HG03196 (cell line): ENCODE data around the gene TUT7.
"Not testable (repeated sequence)": the region's sequence is repeated elsewhere in the genome, so short reads cannot be mapped to it uniquely, and the experiment has no call there.

Experiments
- ATAC-seq: cut with Tn5 transposase; IDR thresholded peaks from one replicate; pipeline ENCODE4 v1.9.1; 2021; ENCODE audit not compliant: unreplicated experiment

The TUT7 gene, protein sequence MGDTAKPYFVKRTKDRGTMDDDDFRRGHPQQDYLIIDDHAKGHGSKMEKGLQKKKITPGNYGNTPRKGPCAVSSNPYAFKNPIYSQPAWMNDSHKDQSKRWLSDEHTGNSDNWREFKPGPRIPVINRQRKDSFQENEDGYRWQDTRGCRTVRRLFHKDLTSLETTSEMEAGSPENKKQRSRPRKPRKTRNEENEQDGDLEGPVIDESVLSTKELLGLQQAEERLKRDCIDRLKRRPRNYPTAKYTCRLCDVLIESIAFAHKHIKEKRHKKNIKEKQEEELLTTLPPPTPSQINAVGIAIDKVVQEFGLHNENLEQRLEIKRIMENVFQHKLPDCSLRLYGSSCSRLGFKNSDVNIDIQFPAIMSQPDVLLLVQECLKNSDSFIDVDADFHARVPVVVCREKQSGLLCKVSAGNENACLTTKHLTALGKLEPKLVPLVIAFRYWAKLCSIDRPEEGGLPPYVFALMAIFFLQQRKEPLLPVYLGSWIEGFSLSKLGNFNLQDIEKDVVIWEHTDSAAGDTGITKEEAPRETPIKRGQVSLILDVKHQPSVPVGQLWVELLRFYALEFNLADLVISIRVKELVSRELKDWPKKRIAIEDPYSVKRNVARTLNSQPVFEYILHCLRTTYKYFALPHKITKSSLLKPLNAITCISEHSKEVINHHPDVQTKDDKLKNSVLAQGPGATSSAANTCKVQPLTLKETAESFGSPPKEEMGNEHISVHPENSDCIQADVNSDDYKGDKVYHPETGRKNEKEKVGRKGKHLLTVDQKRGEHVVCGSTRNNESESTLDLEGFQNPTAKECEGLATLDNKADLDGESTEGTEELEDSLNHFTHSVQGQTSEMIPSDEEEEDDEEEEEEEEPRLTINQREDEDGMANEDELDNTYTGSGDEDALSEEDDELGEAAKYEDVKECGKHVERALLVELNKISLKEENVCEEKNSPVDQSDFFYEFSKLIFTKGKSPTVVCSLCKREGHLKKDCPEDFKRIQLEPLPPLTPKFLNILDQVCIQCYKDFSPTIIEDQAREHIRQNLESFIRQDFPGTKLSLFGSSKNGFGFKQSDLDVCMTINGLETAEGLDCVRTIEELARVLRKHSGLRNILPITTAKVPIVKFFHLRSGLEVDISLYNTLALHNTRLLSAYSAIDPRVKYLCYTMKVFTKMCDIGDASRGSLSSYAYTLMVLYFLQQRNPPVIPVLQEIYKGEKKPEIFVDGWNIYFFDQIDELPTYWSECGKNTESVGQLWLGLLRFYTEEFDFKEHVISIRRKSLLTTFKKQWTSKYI (N-terminal part only)

DNA sequence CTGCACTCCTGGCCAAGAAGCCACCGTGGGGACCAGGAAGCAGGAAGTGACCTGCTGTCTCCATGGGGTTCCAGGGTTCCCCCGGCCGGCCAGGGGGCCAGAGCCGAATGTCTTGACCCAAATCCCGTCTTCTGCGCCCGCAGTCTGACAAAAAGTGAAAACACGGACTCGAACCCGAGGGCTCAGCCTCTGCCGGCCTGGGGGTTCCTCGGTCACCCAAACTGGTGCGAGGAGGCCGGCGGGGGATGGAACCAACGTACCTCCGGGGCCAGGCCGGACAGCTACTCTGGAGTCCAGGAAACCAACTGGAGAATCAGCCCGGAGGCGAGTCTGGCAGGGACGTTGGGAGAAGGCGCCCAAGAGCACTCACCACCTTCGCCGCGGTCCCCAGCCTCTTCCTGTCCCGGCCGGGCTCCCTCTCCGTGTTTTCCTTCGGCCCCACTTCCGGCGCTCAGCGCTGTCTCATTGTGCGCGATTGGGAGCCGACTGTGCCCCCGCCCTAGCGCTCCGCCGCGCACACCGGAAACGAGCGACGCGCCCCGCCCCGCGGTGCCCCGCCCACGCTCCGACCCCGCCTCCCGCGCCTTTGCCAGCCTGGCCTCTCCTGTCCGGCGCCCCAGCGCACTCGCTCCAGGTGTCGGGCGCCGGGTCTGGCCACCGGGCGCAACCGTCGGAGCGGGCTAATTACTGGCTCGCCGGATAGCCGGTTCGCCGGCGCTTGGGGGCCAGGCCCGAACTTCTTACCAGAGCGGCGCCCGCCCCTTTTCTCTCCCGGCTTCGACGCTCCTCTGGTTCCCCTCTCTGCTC is at the start of gene TUT7:
TUT7 (minus strand) TSS at position 400 of the 807 bp plus-strand sequence. CDS start 1,211 bp downstream, outside the sequence.
- ATAC-seq = peak; percentile 84

GRCh38 chr9:86402591-86402990 is 48.4 kb upstream of the TUT7 start:
- ATAC-seq = no peak

- ATAC-seq = no peak
These were observed 42.2 kb upstream of the TUT7 start for GRCh38 chr9:86396412-86396811.

GRCh38 chr9:86390184-86390583 is 36.0 kb upstream of the TUT7 start:
- ATAC-seq = not testable (repeated sequence)

GRCh38 chr9:86389628-86390027 is 35.4 kb upstream of the TUT7 start:
- no peak for ATAC-seq

GRCh38 chr9:86387376-86387775 is 33.2 kb upstream of the TUT7 start:
- ATAC-seq = no peak

GRCh38 chr9:86383000-86383399 is 28.8 kb upstream of the TUT7 start:
- not testable (repeated sequence) for ATAC-seq

DNA sequence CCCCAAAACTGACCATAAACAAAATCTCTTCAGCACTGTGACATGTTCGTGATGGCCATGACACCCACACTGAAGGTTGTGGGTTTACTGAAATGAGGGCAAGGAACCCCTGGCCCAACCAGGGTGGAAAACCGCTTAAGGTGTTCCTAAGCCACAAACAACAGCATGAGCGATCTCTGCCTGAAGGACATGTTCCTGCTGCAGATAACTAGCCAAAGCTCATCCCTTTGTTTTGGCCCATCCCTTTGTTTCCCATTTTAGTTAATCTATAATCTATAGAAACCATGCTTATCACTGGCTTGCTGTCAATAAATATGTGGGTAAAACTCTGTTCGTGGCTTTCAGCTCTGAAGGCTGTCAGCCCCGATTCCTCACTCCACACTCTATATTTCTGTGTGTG is 21.8 kb upstream of the TUT7 start:
- ATAC-seq = no peak

DNA sequence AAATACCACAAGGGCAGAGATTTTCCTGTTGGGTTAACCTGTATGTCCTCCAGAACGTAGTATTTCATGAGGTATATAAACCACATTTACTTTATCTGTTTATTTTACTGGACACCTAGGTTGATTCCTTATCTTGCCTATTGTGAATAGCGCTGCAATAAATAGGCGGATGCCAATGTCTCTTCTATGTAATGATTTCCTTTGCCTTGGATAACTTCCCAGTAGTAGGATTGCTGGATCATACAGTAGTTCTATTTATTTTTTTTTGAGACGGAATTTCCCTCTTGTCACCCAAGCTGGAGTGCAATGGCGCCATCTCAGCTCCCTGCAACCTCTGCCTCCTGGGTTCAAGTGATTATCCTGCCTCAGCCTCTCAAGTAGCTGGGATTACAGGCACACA is 15.6 kb upstream of the TUT7 start:
- ATAC-seq = no peak

GRCh38 chr9:86368871-86369521 is 14.8 kb upstream of the TUT7 start:
- ATAC-seq = no peak

DNA sequence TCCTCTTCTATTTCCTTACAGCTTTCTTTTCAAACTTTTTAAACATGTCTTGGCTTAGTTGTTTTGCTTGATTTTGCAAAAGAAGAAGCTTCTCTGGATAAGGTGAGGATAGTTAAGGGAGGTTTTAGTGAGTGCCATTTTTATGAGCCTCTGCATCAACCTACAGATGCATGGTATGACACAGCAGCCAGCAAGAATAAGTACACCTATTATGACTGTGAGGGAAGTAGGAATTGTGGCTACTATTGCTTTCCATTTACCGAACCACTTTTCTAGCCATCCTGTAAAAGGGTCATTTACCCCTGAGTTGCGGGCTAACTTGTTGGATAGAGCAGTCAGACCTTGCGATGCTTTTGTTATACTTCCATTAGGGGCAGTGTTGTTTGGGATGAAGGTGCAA is 7.0 kb upstream of the TUT7 start:
- ATAC-seq = no peak

- no peak for ATAC-seq
These were observed 5.1 kb upstream of the TUT7 start for GRCh38 chr9:86359151-86359879.

- no peak for ATAC-seq
These were observed 3.0 kb upstream of the TUT7 start for GRCh38 chr9:86356871-86357866.

DNA sequence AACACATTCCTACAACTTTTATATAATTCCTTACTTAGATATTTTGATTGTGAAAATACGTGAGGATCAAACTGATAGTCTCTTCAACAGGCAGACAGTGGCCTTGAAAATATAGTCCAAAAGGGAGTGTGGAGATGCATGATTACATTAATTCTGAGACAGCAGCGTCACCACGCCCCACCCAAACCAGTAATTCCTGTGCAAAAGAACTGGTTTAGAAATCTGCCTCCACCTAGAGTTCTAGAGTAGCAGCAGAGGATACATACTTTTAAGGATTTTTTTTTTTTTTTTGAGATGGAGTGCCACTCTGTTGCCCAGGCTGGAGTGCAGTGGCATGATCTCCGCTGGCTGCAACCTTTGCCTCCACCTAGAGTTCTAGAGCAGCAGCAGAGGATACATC is 1.6 kb upstream of the TUT7 start:
- ATAC-seq = no peak

GRCh38 chr9:86354818-86355309 is 654 bp upstream of the TUT7 start:
- ATAC-seq = no peak

DNA sequence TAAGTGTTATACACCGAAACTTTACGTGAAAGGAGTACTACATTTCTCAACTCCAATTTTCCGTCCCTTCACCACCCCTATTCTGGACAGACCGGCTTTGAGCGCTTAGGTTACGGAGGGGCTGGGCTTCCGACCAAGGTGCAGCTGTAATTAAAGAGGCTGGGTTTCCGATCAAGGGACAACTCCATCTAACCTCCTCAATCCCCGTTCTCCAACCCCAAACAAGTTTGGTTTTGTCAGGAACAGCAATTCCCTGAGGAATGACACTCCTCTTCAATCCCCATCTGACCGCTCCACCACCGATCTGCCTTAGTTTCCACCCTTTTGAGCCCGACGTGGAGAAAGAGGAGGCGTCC is 577 bp downstream of the TUT7 start:
- ATAC-seq = peak; percentile 14

- no peak for ATAC-seq
These were observed 1.7 kb downstream of the TUT7 start for GRCh38 chr9:86352440-86353077.
